22Rv1 (cell line): Measurements from ENCODE around the gene VAX1.

ENCODE experiments used
- ZFX ChIP-seq: fragments of 450-650 bp; IDR thresholded peaks from 2 replicates; pipeline ENCODE4 v1.6.1; 2017; ENCODE audit warnings: antibody characterized with exemption, borderline replicate concordance
- TF ChIP-seq, protein P1 (sequence below): fragments of 450-650 bp; IDR thresholded peaks from 2 replicates; pipeline ENCODE4 v1.5.1; 2017; ENCODE audit warnings: mild to moderate bottlenecking

DNA sequence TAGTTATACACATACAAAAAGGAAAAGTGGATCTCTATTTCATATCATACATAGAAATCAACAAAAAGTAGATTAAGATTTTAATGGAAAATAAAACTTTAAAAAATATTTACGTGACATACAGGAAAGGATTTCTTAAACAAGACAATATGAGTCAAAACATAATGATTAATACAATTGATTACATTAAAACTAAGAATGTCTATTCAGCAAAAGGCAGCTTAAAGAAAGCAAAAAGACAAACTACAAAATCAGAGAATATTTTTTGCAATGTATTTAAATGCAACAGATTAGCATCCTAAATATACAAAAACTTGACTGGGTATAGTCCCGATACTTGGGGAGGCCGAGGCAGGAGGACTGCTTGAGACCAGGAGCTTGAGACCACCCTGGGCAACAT is 50.5 kb downstream of the VAX1 start:
- TF ChIP-seq, protein P1, sequence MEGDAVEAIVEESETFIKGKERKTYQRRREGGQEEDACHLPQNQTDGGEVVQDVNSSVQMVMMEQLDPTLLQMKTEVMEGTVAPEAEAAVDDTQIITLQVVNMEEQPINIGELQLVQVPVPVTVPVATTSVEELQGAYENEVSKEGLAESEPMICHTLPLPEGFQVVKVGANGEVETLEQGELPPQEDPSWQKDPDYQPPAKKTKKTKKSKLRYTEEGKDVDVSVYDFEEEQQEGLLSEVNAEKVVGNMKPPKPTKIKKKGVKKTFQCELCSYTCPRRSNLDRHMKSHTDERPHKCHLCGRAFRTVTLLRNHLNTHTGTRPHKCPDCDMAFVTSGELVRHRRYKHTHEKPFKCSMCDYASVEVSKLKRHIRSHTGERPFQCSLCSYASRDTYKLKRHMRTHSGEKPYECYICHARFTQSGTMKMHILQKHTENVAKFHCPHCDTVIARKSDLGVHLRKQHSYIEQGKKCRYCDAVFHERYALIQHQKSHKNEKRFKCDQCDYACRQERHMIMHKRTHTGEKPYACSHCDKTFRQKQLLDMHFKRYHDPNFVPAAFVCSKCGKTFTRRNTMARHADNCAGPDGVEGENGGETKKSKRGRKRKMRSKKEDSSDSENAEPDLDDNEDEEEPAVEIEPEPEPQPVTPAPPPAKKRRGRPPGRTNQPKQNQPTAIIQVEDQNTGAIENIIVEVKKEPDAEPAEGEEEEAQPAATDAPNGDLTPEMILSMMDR, result no peak
- no peak for TF ChIP-seq ZFX
